Stimulated activated CD4-positive, alpha-beta T cell treated with anti-CD3 and anti-CD28 coated beads, Interleukin-2, amount 100 ng/mL, for 24 hours (primary cell): ENCODE measurements around the gene CAPN10.

Experiments
- DNase-seq, 2 donors: peaks; one replicate each; pipeline ENCODE4 v3.0.0-alpha.2; 2020

The CAPN10 gene

GRCh38 chr2:240575101-240575965, 11.2 kb upstream of the CAPN10 start:
- DNase-seq, result no peak

GRCh38 chr2:240576036-240576435, 10.5 kb upstream of the CAPN10 start:
- DNase-seq, result no peak

GRCh38 chr2:240576436-240577205, 9.9 kb upstream of the CAPN10 start:
- no peak for DNase-seq

- DNase-seq, result no peak
Observed at GRCh38 chr2:240577281-240578109, 9.0 kb upstream of the CAPN10 start.

- DNase-seq, result no peak
Observed at GRCh38 chr2:240578110-240578450, 8.5 kb upstream of the CAPN10 start.

GRCh38 chr2:240578488-240578887, 8.0 kb upstream of the CAPN10 start:
- no peak for DNase-seq

GRCh38 chr2:240579071-240579762, 7.3 kb upstream of the CAPN10 start:
- no peak for DNase-seq

- peak; percentile 78 to 80 for DNase-seq
Observed at GRCh38 chr2:240579771-240580614, 6.5 kb upstream of the CAPN10 start.

GRCh38 chr2:240581811-240582210, 4.7 kb upstream of the CAPN10 start:
- DNase-seq, result no peak

GRCh38 chr2:240582781-240583180, 3.8 kb upstream of the CAPN10 start:
- no peak for DNase-seq

GRCh38 chr2:240583774-240584173, 2.8 kb upstream of the CAPN10 start:
- DNase-seq, result no peak

GRCh38 chr2:240584486-240585031, 2.0 kb upstream of the CAPN10 start:
- no peak for DNase-seq

- DNase-seq, result no peak
Observed at GRCh38 chr2:240585101-240585500, 1.4 kb upstream of the CAPN10 start.

GRCh38 chr2:240585681-240586197, 795 bp upstream of the CAPN10 start:
- DNase-seq, result no peak

- peak; percentile 60 to 68 for DNase-seq
Observed at GRCh38 chr2:240586919-240587800, 626 bp downstream of the CAPN10 start.

- no peak for DNase-seq
Observed at GRCh38 chr2:240588006-240588655, 1.6 kb downstream of the CAPN10 start.

- DNase-seq, result no peak
Observed at GRCh38 chr2:240588669-240589068, 2.1 kb downstream of the CAPN10 start.

- DNase-seq, result no peak
Observed at GRCh38 chr2:240589375-240589774, 2.8 kb downstream of the CAPN10 start.

GRCh38 chr2:240589850-240590525, 3.5 kb downstream of the CAPN10 start:
- no peak for DNase-seq
